ENCODE data around the gene C17orf114.

C17orf114 gene

DNA sequence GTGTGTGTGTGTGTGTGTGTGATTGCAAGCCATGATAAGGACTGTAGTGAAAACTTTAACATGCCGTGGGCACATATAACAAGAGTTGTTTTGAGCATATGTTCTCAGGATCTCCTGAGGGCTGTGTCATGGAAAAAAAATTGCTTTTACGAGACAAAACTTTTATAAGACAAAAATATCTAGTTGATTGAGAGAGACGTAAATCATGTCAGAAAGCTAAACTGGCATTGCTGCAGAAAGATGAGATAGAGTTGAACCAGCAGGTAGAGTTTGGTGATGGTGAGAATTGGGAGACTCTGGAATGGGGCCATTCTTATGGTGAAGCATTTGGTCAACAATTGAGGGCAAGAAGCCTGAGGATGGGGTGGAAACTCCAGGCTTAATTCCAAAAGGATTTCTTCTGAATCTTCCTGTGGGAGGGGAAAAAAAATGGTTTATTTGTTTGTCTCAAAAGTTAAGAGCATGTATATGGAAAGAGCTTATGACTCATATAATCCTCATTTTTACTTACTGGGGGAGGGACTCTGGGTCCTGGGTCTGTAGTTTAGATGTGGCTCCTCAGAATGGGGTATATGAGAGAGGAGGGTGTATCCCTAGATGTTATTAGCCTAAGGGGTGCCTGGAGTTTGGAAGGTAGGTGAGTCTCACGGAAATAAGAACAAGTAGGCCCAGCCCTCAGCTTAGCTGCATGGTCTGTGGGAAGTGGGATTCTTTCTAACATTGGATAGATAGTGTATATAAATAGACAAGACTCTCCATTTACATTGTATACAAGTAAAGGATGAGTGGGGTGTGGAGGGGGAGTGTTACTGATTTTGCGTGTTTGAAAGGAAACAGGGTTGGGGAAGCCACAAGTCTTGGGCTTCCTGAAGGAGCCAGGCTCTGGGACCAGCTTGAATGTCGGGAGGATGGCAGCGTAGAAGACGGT lies 38.1 kb upstream of the C17orf114 start:
- Histone ChIP-seq H3K4me3 (ENCODE audit: low read depth, low read length) (no peak overlapping the region), H3K9ac (no peak overlapping the region), H3K4me2 (ENCODE audit: low read length) (no peak overlapping the region), H3K79me2 (peaks cover 55% of the 10 kb centered on the region), H3K9me3 (ENCODE audit: control insufficient read depth, low read length) (no peaks in the 10 kb centered on the region), H3K27ac (no peak overlapping the region), H2AFZ (no peak overlapping the region), H3K4me1 (peaks cover 3% of the 10 kb centered on the region), H3K27me3 (ENCODE audit: control insufficient read depth, insufficient read depth, low read length) (no peaks in the 10 kb centered on the region), H3K36me3 (ENCODE audit: control insufficient read depth, insufficient read depth, low read length) (no peaks in the 10 kb centered on the region)
- TF ChIP-seq, protein P1, sequence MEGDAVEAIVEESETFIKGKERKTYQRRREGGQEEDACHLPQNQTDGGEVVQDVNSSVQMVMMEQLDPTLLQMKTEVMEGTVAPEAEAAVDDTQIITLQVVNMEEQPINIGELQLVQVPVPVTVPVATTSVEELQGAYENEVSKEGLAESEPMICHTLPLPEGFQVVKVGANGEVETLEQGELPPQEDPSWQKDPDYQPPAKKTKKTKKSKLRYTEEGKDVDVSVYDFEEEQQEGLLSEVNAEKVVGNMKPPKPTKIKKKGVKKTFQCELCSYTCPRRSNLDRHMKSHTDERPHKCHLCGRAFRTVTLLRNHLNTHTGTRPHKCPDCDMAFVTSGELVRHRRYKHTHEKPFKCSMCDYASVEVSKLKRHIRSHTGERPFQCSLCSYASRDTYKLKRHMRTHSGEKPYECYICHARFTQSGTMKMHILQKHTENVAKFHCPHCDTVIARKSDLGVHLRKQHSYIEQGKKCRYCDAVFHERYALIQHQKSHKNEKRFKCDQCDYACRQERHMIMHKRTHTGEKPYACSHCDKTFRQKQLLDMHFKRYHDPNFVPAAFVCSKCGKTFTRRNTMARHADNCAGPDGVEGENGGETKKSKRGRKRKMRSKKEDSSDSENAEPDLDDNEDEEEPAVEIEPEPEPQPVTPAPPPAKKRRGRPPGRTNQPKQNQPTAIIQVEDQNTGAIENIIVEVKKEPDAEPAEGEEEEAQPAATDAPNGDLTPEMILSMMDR (IDR thresholded peaks at IDR 0.05) = no peak

DNA sequence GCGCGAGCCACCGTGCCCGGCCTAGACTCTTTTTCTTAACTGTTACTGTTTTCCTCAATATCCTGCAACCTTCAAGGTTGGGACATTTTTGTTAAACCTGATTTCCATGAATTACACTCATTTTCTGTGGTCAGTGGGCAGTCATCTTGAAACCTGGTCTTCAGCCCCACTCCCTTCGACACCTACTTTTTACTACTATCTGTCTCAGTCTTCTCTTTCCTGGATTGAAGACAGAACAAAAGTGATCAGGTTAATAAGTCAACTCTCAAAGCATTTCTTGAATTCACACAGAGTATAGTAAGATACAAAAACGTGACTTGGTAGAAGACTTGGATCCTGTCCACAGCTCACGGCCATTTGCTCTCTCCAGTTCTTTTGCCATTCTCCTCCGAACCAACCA lies 37.1 kb upstream of the C17orf114 start:
- Histone ChIP-seq H3K4me3 (ENCODE audit: low read depth, low read length) (no peak overlapping the region), H3K4me1 (peaks cover 7% of the 10 kb centered on the region), H3K27me3 (ENCODE audit: control insufficient read depth, insufficient read depth, low read length) (no peaks in the 10 kb centered on the region), H3K79me2 (peaks cover 62% of the 10 kb centered on the region), H3K4me2 (ENCODE audit: low read length) (no peak overlapping the region), H3K9me3 (ENCODE audit: control insufficient read depth, low read length) (no peaks in the 10 kb centered on the region), H3K27ac (no peak overlapping the region), H3K36me3 (ENCODE audit: control insufficient read depth, insufficient read depth, low read length) (no peaks in the 10 kb centered on the region), H2AFZ (no peak overlapping the region), H3K9ac (no peak overlapping the region)
- TF ChIP-seq, protein P1 (IDR thresholded peaks at IDR 0.05) = no peak

DNA sequence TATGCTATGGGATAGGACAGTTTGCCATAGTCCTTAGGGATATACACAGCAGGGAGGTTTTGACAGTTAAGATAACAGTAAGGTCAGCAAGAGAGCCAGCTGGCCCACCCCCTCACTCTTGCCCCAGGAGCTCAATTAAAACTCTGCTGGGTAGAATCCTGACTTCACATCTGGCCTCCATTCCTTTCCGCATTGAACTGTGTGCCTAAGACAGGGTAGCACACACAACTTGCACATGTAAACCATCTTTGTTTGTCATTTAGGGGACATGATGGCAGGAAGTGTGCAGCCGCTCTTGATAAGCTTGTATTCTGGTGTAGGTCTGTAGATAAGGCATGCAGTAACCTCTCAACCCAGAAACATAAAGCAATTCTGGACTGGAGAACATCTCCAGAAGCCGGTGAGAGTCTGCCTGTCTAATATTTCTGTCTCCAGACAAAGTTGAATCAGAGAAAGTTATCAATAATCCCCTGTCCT lies 36.2 kb upstream of the C17orf114 start:
- Histone ChIP-seq H3K27ac (no peak overlapping the region), H3K27me3 (ENCODE audit: control insufficient read depth, insufficient read depth, low read length) (no peaks in the 10 kb centered on the region), H3K4me3 (ENCODE audit: low read depth, low read length) (no peak overlapping the region), H3K9ac (no peak overlapping the region), H3K79me2 (peaks cover 61% of the 10 kb centered on the region), H3K9me3 (ENCODE audit: control insufficient read depth, low read length) (no peaks in the 10 kb centered on the region), H2AFZ (no peak overlapping the region), H3K36me3 (ENCODE audit: control insufficient read depth, insufficient read depth, low read length) (no peaks in the 10 kb centered on the region), H3K4me2 (ENCODE audit: low read length) (no peak overlapping the region), H3K4me1 (peaks cover 10% of the 10 kb centered on the region)
- TF ChIP-seq, protein P1 (IDR thresholded peaks at IDR 0.05) = no peak

DNA sequence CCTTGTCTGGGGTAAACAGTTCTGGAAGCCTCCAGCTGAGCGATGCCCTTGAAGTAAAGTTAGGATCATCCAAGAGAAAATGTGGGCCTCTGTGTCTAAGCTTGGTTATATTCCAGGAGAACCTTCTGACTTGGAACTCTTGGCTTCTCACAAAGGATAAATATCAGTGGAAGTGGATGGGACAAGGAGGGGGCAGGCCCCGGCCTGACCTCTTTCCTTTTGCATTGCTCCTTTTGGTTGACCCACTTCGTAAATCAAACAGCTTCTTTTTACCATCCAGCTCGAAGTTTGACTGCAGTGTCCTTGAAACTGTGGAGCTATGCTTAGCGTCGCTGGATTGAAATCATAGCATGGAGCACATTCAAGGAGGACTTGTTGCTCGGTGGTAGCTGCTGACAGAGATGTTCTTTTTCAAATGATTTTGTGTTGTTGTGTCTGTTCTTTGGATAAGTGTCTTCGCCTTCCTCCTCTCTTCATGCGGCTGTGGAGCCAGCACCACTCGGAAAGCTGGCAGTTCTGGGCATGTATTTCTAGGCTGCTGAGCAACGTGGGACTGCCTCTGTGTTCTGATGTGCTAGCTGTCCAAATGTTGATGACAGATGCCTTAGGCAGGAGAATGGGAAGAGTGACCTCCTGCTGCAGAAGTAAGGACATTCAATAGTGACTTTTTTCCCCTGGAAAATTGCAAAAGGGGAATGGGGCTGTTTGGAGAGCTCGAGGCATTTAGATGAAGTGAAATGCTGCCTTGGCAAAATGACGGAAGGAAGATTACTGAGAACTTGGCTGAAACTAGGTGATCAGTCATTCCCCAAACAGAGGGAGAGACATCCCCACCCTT lies 35.6 kb upstream of the C17orf114 start:
- H3K79me2 ChIP-seq = peaks cover 57% of the 10 kb centered on the region
- H2AFZ ChIP-seq = no peak overlapping the region
- H3K4me3 ChIP-seq (ENCODE audit: low read depth, low read length) = no peak overlapping the region
- H3K4me2 ChIP-seq (ENCODE audit: low read length) = peak overlapping the region; percentile 46
- H3K27me3 ChIP-seq (ENCODE audit: control insufficient read depth, insufficient read depth, low read length) = no peaks in the 10 kb centered on the region
- no peaks in the 10 kb centered on the region for H3K36me3 ChIP-seq (ENCODE audit: control insufficient read depth, insufficient read depth, low read length)
- peaks cover 10% of the 10 kb centered on the region for H3K4me1 ChIP-seq
- H3K9me3 ChIP-seq (ENCODE audit: control insufficient read depth, low read length) = no peaks in the 10 kb centered on the region
- no peak overlapping the region for H3K27ac ChIP-seq
- TF ChIP-seq, protein P1 (IDR thresholded peaks at IDR 0.05) = no peak
- no peak overlapping the region for H3K9ac ChIP-seq
